ENCODE data around the gene SIGLEC11. TPM values are rescaled to one million over a fixed set of nuclear protein-coding genes. Genes with fewer than 3 reads are reported as not detected.
"Not testable (repeated sequence)": the region's sequence is repeated elsewhere in the genome, so short reads cannot be mapped to it uniquely, and the experiment has no call there.

The SIGLEC11 gene
- total RNA-seq, 1 experiment from 2014 or later, result not detected

GRCh38 chr19:49973987-49974386 lies 13.0 kb upstream of the SIGLEC11 start:
- Histone ChIP-seq H3K36me3 (peaks cover 3% of the 10 kb centered on the region; the same call in 1 of the 2 replicates), H3K27me3 (replicated peaks) (0 out of 2 replicates have a peak, but pooled peaks cover 6% of the 10 kb centered on the region), H3K9me3 (replicated peaks) (no peaks in the 10 kb centered on the region), H3K27ac (no peak overlapping the region), H3K4me1 (replicated peaks) (no peaks in the 10 kb centered on the region), H3K4me3 (no peak overlapping the region)
- DNase-seq (ENCODE audit: low read depth in 1 of 2, low spot score in 2 of 2), result no peak

GRCh38 chr19:49972841-49973240 lies 11.9 kb upstream of the SIGLEC11 start:
- no peak overlapping the region for H3K4me3 ChIP-seq
- H3K36me3 ChIP-seq, result no peaks in the 10 kb centered on the region; the same call in 1 of the 2 replicates
- DNase-seq (ENCODE audit: low read depth in 1 of 2, low spot score in 2 of 2), result no peak
- 0 out of 2 replicates have a peak, but pooled peaks cover 6% of the 10 kb centered on the region for H3K27me3 ChIP-seq (replicated peaks)
- no peaks in the 10 kb centered on the region for H3K4me1 ChIP-seq (replicated peaks)
- no peaks in the 10 kb centered on the region for H3K9me3 ChIP-seq (replicated peaks)
- no peak overlapping the region for H3K27ac ChIP-seq

- Histone ChIP-seq H3K27me3 (replicated peaks) (0 out of 2 replicates have a peak, but pooled peaks cover 6% of the 10 kb centered on the region), H3K36me3 (no peaks in the 10 kb centered on the region; the same call in 1 of the 2 replicates), H3K9me3 (replicated peaks) (no peaks in the 10 kb centered on the region), H3K27ac (no peak overlapping the region), H3K4me3 (no peak overlapping the region), H3K4me1 (replicated peaks) (no peaks in the 10 kb centered on the region)
- DNase-seq (ENCODE audit: low read depth in 1 of 2, low spot score in 2 of 2), result no peak
Observed at GRCh38 chr19:49971991-49972411, 11.0 kb upstream of the SIGLEC11 start.

GRCh38 chr19:49969355-49969754 lies 8.4 kb upstream of the SIGLEC11 start:
- DNase-seq (ENCODE audit: low read depth in 1 of 2, low spot score in 2 of 2); H3K36me3 ChIP-seq; H3K4me1 ChIP-seq (replicated peaks); H3K4me3 ChIP-seq; H3K27ac ChIP-seq; H3K27me3 ChIP-seq (replicated peaks); H3K9me3 ChIP-seq (replicated peaks): not testable (repeated sequence)

GRCh38 chr19:49968279-49968922 lies 7.4 kb upstream of the SIGLEC11 start:
- Histone ChIP-seq H3K36me3 (no peaks in the 10 kb centered on the region), H3K27me3 (replicated peaks) (0 out of 2 replicates have a peak, but pooled peaks cover 6% of the 10 kb centered on the region), H3K4me3 (no peak overlapping the region), H3K9me3 (replicated peaks) (no peaks in the 10 kb centered on the region), H3K27ac (no peak overlapping the region), H3K4me1 (replicated peaks) (no peaks in the 10 kb centered on the region)
- no peak for DNase-seq (ENCODE audit: low read depth in 1 of 2, low spot score in 2 of 2)

- H3K9me3 ChIP-seq (replicated peaks); H3K27me3 ChIP-seq (replicated peaks); DNase-seq (ENCODE audit: low read depth in 1 of 2, low spot score in 2 of 2); H3K4me1 ChIP-seq (replicated peaks); H3K27ac ChIP-seq; H3K4me3 ChIP-seq; H3K36me3 ChIP-seq: not testable (repeated sequence)
Observed at GRCh38 chr19:49959892-49960291, 1.1 kb downstream of the SIGLEC11 start.

- DNase-seq (ENCODE audit: low read depth in 1 of 2, low spot score in 2 of 2); H3K4me3 ChIP-seq; H3K9me3 ChIP-seq (replicated peaks); H3K4me1 ChIP-seq (replicated peaks); H3K36me3 ChIP-seq; H3K27ac ChIP-seq; H3K27me3 ChIP-seq (replicated peaks): not testable (repeated sequence)
Observed at GRCh38 chr19:49958596-49958995, 2.4 kb downstream of the SIGLEC11 start.

- not testable (repeated sequence) for DNase-seq (ENCODE audit: low read depth in 1 of 2, low spot score in 2 of 2); H3K27me3 ChIP-seq (replicated peaks); H3K4me1 ChIP-seq (replicated peaks); H3K9me3 ChIP-seq (replicated peaks); H3K27ac ChIP-seq; H3K36me3 ChIP-seq; H3K4me3 ChIP-seq
Observed at GRCh38 chr19:49958144-49958543, 2.8 kb downstream of the SIGLEC11 start.

GRCh38 chr19:49957262-49957915 lies 3.6 kb downstream of the SIGLEC11 start:
- DNase-seq (ENCODE audit: low read depth in 1 of 2, low spot score in 2 of 2), result peak in 1 of 2 experiments; percentile 59
- Histone ChIP-seq H3K27me3 (replicated peaks) (peaks cover 4% of the 10 kb centered on the region; the same call in 1 of the 2 replicates), H3K36me3 (no peaks in the 10 kb centered on the region), H3K27ac (no peak overlapping the region), H3K9me3 (replicated peaks) (no peaks in the 10 kb centered on the region), H3K4me3 (no peak overlapping the region), H3K4me1 (replicated peaks) (peaks cover 6% of the 10 kb centered on the region; the same call in 1 of the 2 replicates)

GRCh38 chr19:49956115-49956495 lies 4.9 kb downstream of the SIGLEC11 start:
- Histone ChIP-seq H3K4me1 (replicated peaks) (peaks cover 6% of the 10 kb centered on the region; the same call in 1 of the 2 replicates), H3K4me3 (no peak overlapping the region), H3K27me3 (replicated peaks) (peaks cover 4% of the 10 kb centered on the region; the same call in 1 of the 2 replicates), H3K9me3 (replicated peaks) (no peaks in the 10 kb centered on the region), H3K27ac (no peak overlapping the region), H3K36me3 (no peaks in the 10 kb centered on the region)
- DNase-seq (ENCODE audit: low read depth in 1 of 2, low spot score in 2 of 2), result no peak

- H3K9me3 ChIP-seq (replicated peaks), result no peaks in the 10 kb centered on the region
- peaks cover 4% of the 10 kb centered on the region; the same call in 1 of the 2 replicates for H3K27me3 ChIP-seq (replicated peaks)
- peak in 1 of 2 experiments; percentile 15 for DNase-seq (ENCODE audit: low read depth in 1 of 2, low spot score in 2 of 2)
- no peak overlapping the region for H3K4me3 ChIP-seq
- no peak overlapping the region for H3K27ac ChIP-seq
- H3K4me1 ChIP-seq (replicated peaks), result peaks cover 6% of the 10 kb centered on the region; the same call in 1 of the 2 replicates
- H3K36me3 ChIP-seq, result no peaks in the 10 kb centered on the region
Observed at GRCh38 chr19:49954933-49955332, 6.0 kb downstream of the SIGLEC11 start.

- peaks cover 4% of the 10 kb centered on the region; the same call in 1 of the 2 replicates for H3K27me3 ChIP-seq (replicated peaks)
- H3K4me3 ChIP-seq, result no peak overlapping the region
- H3K9me3 ChIP-seq (replicated peaks), result no peaks in the 10 kb centered on the region
- no peak for DNase-seq (ENCODE audit: low read depth in 1 of 2, low spot score in 2 of 2)
- peaks cover 6% of the 10 kb centered on the region; the same call in 1 of the 2 replicates for H3K4me1 ChIP-seq (replicated peaks)
- no peaks in the 10 kb centered on the region for H3K36me3 ChIP-seq
- H3K27ac ChIP-seq, result no peak overlapping the region
Observed at GRCh38 chr19:49954092-49954829, 6.7 kb downstream of the SIGLEC11 start.

GRCh38 chr19:49953416-49953815 lies 7.6 kb downstream of the SIGLEC11 start:
- Histone ChIP-seq H3K4me1 (replicated peaks) (peaks cover 6% of the 10 kb centered on the region; the same call in 1 of the 2 replicates), H3K4me3 (no peak overlapping the region), H3K27me3 (replicated peaks) (peaks cover 4% of the 10 kb centered on the region; the same call in 1 of the 2 replicates), H3K9me3 (replicated peaks) (no peaks in the 10 kb centered on the region), H3K36me3 (no peaks in the 10 kb centered on the region), H3K27ac (no peak overlapping the region)
- no peak for DNase-seq (ENCODE audit: low read depth in 1 of 2, low spot score in 2 of 2)

Measured in SJSA1 (cell line).